Mesendoderm (in vitro differentiated cells): ENCODE data around the gene PLEKHG4.
A peak's percentile ranks its signal among the peaks of the same experiment; 100 is the strongest.

Experiments used
- DNase-seq: peaks from one replicate; pipeline ENCODE4 v3.0.0; 2013
- H2AK5ac ChIP-seq: 2 replicates; pipeline ENCODE4 v1.6.1; 2013; ENCODE audit warnings: low read length, inconsistent platforms
- H2BK120ac ChIP-seq: 2 replicates; pipeline ENCODE4 v1.6.1; 2013; ENCODE audit warnings: low read depth, mild to moderate bottlenecking, low read length, moderate library complexity, mixed read lengths
- H2BK15ac ChIP-seq: replicated peaks from 2 replicates; pipeline ENCODE4 v1.6.1; 2013; ENCODE audit warnings: low read depth, mild to moderate bottlenecking, moderate library complexity
- H2BK5ac ChIP-seq: 2 replicates; pipeline ENCODE4 v1.6.1; 2013; ENCODE audit warnings: low read length, inconsistent platforms
- H3K18ac ChIP-seq: 2 replicates; pipeline ENCODE4 v1.6.1; 2013; ENCODE audit warnings: mild to moderate bottlenecking, low read length, mixed read lengths
- H3K23ac ChIP-seq: one replicate; pipeline ENCODE4 v1.6.1; 2013; ENCODE audit warnings: low read length
- H3K27ac ChIP-seq: 2 replicates; pipeline ENCODE4 v1.5.1; 2013; ENCODE audit warnings: low read depth, mild to moderate bottlenecking, inconsistent platforms, low read length, moderate library complexity
- H3K27me3 ChIP-seq: 2 replicates; pipeline ENCODE4 v1.6.1; 2013; ENCODE audit warnings: low read length, control low read depth, mild to moderate bottlenecking, inconsistent platforms; ENCODE audit not compliant: insufficient read depth, poor library complexity
- H3K36me3 ChIP-seq: 2 replicates; pipeline ENCODE4 v1.6.1; 2013; ENCODE audit warnings: low read length, inconsistent platforms; ENCODE audit not compliant: control insufficient read depth, insufficient read depth
- H3K4ac ChIP-seq: one replicate; pipeline ENCODE4 v1.6.1; 2013; ENCODE audit warnings: low read depth, mild to moderate bottlenecking, low read length, moderate library complexity
- H3K4me1 ChIP-seq: 2 replicates; pipeline ENCODE4 v1.6.1; 2013; ENCODE audit warnings: low read depth, low read length, inconsistent platforms; ENCODE audit not compliant: control insufficient read depth
- H3K4me2 ChIP-seq: 2 replicates; pipeline ENCODE4 v1.6.1; 2013; ENCODE audit warnings: low read length
- H3K4me3 ChIP-seq: 2 replicates; pipeline ENCODE4 v1.5.1; 2013; ENCODE audit warnings: mild to moderate bottlenecking, low read length
- H3K56ac ChIP-seq: one replicate; pipeline ENCODE4 v1.6.1; 2013; ENCODE audit warnings: low read length
- H3K79me1 ChIP-seq: 2 replicates; pipeline ENCODE4 v1.6.1; 2013; ENCODE audit warnings: low read length, inconsistent platforms
- H3K79me2 ChIP-seq: 2 replicates; pipeline ENCODE4 v1.6.1; 2013; ENCODE audit warnings: mild to moderate bottlenecking, low read length; ENCODE audit not compliant: control insufficient read depth, insufficient read depth
- H3K9ac ChIP-seq: 2 replicates; pipeline ENCODE4 v1.6.1; 2013; ENCODE audit warnings: low read length, inconsistent platforms
- H4K5ac ChIP-seq: one replicate; pipeline ENCODE4 v1.6.1; 2013; ENCODE audit warnings: low read length
- H4K8ac ChIP-seq: one replicate; pipeline ENCODE4 v1.6.1; 2013; ENCODE audit warnings: low read depth, mild to moderate bottlenecking, control low read depth, low read length, moderate library complexity
- WGBS: extraction: QIAGEN DNeasy Blood & Tissue Kit; methylation state at CpG from one replicate; pipeline ENCODE4 v1.1.7; 2013; ENCODE audit warnings: low lambda C conversion rate, missing lambda C conversion rate; ENCODE audit not compliant: insufficient coverage; ENCODE audit errors: extremely low coverage; 5-methylcytosine and 5-hydroxymethylcytosine counted together

PLEKHG4 gene

DNA sequence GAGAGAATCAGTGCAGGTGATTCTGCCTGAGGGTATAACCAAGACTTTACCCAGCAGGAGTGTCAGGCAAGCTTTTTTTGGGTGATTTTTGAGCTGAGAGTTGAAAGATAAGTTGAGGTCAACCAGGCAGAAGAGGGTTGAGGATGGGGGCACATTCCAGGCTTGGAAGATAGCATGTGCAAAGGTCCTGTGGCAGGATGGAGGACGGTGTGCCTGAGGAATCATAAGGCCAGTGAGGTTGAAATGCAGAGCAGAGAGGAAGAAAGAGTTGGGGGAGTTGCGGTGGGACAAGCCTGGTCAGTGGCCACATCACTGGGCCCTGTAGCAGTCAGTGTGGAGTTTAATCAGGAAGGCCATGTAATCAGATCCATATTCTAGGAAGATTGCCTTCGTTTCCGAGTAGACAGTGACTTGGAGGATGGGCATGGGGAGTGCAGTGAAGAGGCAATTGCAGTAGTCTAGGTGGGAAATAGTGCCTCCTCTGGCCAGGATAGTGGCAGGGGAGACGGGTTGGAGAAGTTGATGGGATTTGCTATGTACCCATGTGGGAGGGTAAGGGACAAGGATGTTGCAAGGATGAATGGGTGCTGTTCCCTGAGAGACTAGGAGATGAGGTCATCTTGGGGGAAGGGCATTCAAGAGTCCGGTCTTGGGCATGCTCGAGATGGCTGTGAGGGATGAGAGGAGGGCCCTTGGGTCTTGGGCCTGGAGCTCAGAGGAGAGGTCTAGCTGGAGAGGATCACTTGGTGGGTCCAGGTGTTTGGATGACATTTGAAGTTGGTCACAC lies 3.9 kb downstream of the PLEKHG4 start:
- H3K79me2 ChIP-seq: no peaks in the 10 kb centered on the region

DNA sequence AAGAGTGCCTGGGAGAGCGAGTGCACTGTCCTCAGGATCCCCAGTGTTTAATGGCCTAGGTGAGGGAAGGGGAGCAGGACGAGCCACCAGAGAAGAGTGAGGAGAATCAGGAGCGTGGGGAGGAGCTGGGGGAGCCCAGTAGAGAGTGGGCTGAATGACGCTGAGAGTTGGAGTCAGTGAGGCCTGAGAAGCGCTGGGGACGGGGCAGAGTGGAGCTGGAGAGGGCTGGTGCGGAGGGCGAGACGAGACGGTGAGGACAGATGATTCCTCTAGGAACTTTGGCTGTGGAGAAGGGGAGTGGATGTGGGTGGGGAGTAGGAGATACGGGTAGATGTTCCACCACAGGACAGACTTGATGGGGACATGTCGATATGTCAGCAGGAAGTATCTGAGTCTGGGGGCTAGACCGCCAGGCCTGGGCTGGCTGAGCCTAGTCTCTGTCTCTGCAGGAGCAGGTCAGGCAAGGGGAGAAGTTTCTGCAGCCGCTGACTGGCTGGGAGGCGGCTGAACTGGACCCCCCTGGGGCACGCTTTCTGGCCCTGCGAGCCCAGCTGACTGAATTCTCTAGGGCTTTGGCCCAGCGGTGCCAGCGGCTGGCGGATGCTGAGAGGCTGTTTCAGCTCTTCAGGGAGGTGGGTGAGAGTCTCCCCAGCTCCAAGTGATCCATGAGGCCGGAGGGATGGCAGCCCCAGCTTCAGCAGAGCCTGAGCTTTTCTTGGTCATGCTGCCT lies 4.7 kb downstream of the PLEKHG4 start:
- Histone ChIP-seq H2AK5ac (no peak overlapping the region), H3K56ac (no peak overlapping the region), H4K5ac (no peak overlapping the region), H3K27me3 (no peaks in the 10 kb centered on the region), H3K9ac (no peak overlapping the region), H3K36me3 (no peaks in the 10 kb centered on the region), H2BK120ac (no peak overlapping the region), H3K23ac (no peak overlapping the region), H3K18ac (no peak overlapping the region), H4K8ac (no peak overlapping the region), H3K79me1 (no peaks in the 10 kb centered on the region), H3K4ac (no peak overlapping the region), H3K27ac (no peak overlapping the region), H3K4me2 (no peak overlapping the region), H2BK15ac (no peak overlapping the region), H3K79me2 (no peaks in the 10 kb centered on the region), H2BK5ac (no peak overlapping the region), H3K4me3 (no peak overlapping the region), H3K4me1 (no peaks in the 10 kb centered on the region)
- no peak for DNase-seq
- WGBS: no CpG with 5 or more reads among the region's 21 CpGs

More for the DNA sequence above, 3.9 kb downstream of the PLEKHG4 start:
- no peaks in the 10 kb centered on the region for H3K79me1 ChIP-seq
- no peak overlapping the region for H3K4me3 ChIP-seq
- H3K27me3 ChIP-seq: no peaks in the 10 kb centered on the region
- no peak overlapping the region for H2BK5ac ChIP-seq
- H3K9ac ChIP-seq: no peak overlapping the region
- H3K4me1 ChIP-seq: no peaks in the 10 kb centered on the region
- H3K36me3 ChIP-seq: no peaks in the 10 kb centered on the region
- DNase-seq: peak; percentile 70
- H2BK15ac ChIP-seq: no peak overlapping the region
- no peak overlapping the region for H3K56ac ChIP-seq
- H3K4ac ChIP-seq: no peak overlapping the region
- no peak overlapping the region for H2AK5ac ChIP-seq
- no peak overlapping the region for H3K4me2 ChIP-seq
- H3K27ac ChIP-seq: no peak overlapping the region
- no peak overlapping the region for H3K23ac ChIP-seq
- no CpG with 5 or more reads among the region's 7 CpGs for WGBS
- H3K18ac ChIP-seq: no peak overlapping the region
- no peak overlapping the region for H4K5ac ChIP-seq
- no peak overlapping the region for H2BK120ac ChIP-seq
- H4K8ac ChIP-seq: no peak overlapping the region

GRCh38 chr16:67284699-67285646 lies 5.6 kb downstream of the PLEKHG4 start:
- H4K8ac ChIP-seq: no peak overlapping the region
- H3K27me3 ChIP-seq: no peaks in the 10 kb centered on the region
- no peaks in the 10 kb centered on the region for H3K4me1 ChIP-seq
- WGBS: no CpG with 5 or more reads among the region's 34 CpGs
- no peak overlapping the region for H2AK5ac ChIP-seq
- no peak overlapping the region for H2BK15ac ChIP-seq
- no peak overlapping the region for H3K4ac ChIP-seq
- peak; percentile 85 for DNase-seq
- no peak overlapping the region for H2BK120ac ChIP-seq
- no peak overlapping the region for H4K5ac ChIP-seq
- no peak overlapping the region for H3K18ac ChIP-seq
- no peak overlapping the region for H3K9ac ChIP-seq
- no peak overlapping the region for H3K56ac ChIP-seq
- H3K4me3 ChIP-seq: no peak overlapping the region
- no peak overlapping the region for H2BK5ac ChIP-seq
- no peaks in the 10 kb centered on the region for H3K36me3 ChIP-seq
- H3K79me1 ChIP-seq: no peaks in the 10 kb centered on the region
- no peak overlapping the region for H3K4me2 ChIP-seq
- H3K27ac ChIP-seq: no peak overlapping the region
- no peaks in the 10 kb centered on the region for H3K79me2 ChIP-seq
- no peak overlapping the region for H3K23ac ChIP-seq

- Histone ChIP-seq H2AK5ac (no peak overlapping the region), H3K4me2 (no peak overlapping the region), H3K27me3 (no peaks in the 10 kb centered on the region), H3K9ac (no peak overlapping the region), H2BK120ac (no peak overlapping the region), H3K79me2 (no peaks in the 10 kb centered on the region), H3K23ac (no peak overlapping the region), H2BK15ac (no peak overlapping the region), H3K4me3 (no peak overlapping the region), H3K56ac (no peak overlapping the region), H3K79me1 (no peaks in the 10 kb centered on the region), H4K8ac (no peak overlapping the region), H3K27ac (no peak overlapping the region), H2BK5ac (no peak overlapping the region), H3K18ac (no peak overlapping the region), H4K5ac (no peak overlapping the region), H3K4me1 (no peaks in the 10 kb centered on the region), H3K4ac (no peak overlapping the region), H3K36me3 (no peaks in the 10 kb centered on the region)
- WGBS: no CpG with 5 or more reads among the region's 28 CpGs
- no peak for DNase-seq
Measured at GRCh38 chr16:67286441-67287235, 7.3 kb downstream of the PLEKHG4 start.

DNA sequence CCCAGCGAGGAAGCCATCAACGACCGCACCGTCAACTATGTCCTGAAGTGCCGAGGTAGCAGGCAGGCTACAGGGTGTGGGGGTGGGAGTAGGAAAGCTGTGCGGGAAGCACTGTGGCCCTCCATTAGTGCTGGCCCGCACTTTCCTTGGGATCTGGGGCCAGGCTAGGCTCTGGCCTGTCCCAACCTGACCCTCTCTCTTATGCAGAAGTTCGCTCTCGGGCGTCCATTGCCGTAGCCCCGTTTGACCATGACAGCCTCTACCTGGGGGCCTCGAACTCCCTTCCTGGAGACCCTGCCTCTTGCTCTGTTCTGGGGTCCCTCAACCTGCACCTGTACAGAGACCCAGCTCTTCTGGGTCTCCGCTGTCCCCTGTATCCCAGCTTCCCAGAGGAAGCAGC lies 8.6 kb downstream of the PLEKHG4 start:
- no peak overlapping the region for H2AK5ac ChIP-seq
- WGBS: no CpG with 5 or more reads among the region's 14 CpGs
- H3K18ac ChIP-seq: no peak overlapping the region
- no peak overlapping the region for H2BK120ac ChIP-seq
- H3K4me1 ChIP-seq: no peaks in the 10 kb centered on the region
- H3K27ac ChIP-seq: no peak overlapping the region
- H3K4ac ChIP-seq: no peak overlapping the region
- H3K9ac ChIP-seq: no peak overlapping the region
- no peak overlapping the region for H3K4me3 ChIP-seq
- no peak overlapping the region for H2BK5ac ChIP-seq
- no peak overlapping the region for H4K8ac ChIP-seq
- no peaks in the 10 kb centered on the region for H3K27me3 ChIP-seq
- no peaks in the 10 kb centered on the region for H3K79me1 ChIP-seq
- no peak overlapping the region for H4K5ac ChIP-seq
- H3K56ac ChIP-seq: no peak overlapping the region
- no peak for DNase-seq
- H3K4me2 ChIP-seq: no peak overlapping the region
- H3K79me2 ChIP-seq: no peaks in the 10 kb centered on the region
- H2BK15ac ChIP-seq: no peak overlapping the region
- no peak overlapping the region for H3K23ac ChIP-seq
- H3K36me3 ChIP-seq: no peaks in the 10 kb centered on the region
